ENCODE data around the gene OR52L1.

OR52L1 gene

GRCh38 chr11:5938603-5938965, 48.2 kb downstream of the OR52L1 start:
- DNase-seq = no peak

GRCh38 chr11:5937868-5938602, 48.8 kb downstream of the OR52L1 start:
- no peak for DNase-seq
